GM12892 (cell line): ENCODE measurements around the gene AK5.

Source experiments
- DNase-seq: peaks from one replicate; pipeline ENCODE4 v3.0.0; 2011; ENCODE audit not compliant: insufficient read length
- FAIRE-seq: peaks from 2 replicates; lab custom pipeline; 2011; peaks lifted over from hg19 to GRCh38; lab: Jason Lieb, UNC
- POLR2A ChIP-seq: IDR thresholded peaks from 2 replicates; pipeline ENCODE4 v1.6.1; 2011; ENCODE audit warnings: low read depth, low read length, control low read depth
- POLR2AphosphoS5 ChIP-seq: IDR thresholded peaks from 2 replicates; pipeline ENCODE4 v1.6.1; 2011; ENCODE audit warnings: low read depth, low read length, control low read depth
- TAF1 ChIP-seq: IDR thresholded peaks from 2 replicates; pipeline ENCODE4 v1.6.1; 2011; ENCODE audit warnings: low read depth, mild to moderate bottlenecking, control low read depth, low read length, borderline replicate concordance

The AK5 gene

DNA sequence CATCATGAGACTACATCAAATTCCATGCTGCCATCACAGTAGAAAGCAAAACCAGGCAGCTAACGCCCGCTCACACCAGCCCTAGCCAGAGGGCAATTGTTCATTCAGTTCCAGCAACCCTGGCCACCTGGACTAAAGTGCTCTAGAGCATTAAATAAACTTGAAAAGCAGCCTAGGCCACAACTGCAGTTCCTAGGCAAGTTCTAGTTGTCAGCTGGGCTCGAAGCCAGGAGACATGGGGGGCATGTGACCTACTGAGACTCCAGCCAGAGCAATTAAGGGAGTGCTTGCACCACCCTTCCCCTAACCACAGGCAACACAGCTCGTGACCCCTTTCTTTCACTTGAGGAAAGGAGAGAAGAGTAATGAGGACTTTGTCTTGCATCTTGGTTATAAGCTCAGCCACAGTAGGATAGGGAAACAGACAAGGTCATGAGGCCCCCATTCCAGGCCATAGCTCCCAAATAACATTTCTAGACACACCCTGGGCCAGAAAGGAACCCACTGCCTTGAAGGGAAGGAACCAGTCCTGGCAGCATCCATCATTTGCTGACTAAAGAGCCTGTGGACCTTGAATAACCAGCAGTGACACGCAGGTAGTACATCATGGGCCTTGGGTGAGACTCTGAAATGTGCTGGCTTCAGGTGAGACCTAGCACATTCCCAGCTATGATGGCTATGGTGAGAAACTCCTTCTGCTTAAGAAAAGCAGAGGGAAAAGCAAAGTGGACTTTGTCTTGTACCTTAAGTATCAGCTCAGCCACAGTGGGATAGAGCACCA, 323.6 kb downstream of the AK5 start:
- DNase-seq (no peak), FAIRE-seq (no peak)
- TF ChIP-seq TAF1: no peak

DNA sequence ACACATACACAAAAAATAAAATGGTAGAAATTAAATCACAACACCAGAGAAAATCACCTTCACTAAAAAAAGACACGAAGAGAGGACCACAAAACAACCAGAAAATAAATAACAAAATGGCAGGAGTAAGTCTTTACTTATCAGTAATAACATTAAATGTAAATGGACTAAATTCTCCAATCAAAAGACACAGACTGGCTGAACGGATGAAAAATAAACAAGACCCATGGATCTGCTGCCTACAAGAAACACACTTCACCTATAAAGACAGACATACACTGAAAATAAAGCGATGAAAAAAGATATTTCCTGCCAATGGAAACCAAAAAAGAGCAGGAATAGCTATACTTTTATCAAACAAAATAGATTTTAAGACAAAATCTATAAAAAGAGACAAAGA, 327.1 kb downstream of the AK5 start:
- DNase-seq (no peak), FAIRE-seq (no peak)
- no peak for TF ChIP-seq POLR2A
- TF ChIP-seq TAF1: no peak
- TF ChIP-seq POLR2AphosphoS5: no peak
